GM12892 (cell line): ENCODE results near the gene PSMB5.

Source experiments
- POLR2A ChIP-seq: IDR thresholded peaks from 2 replicates; pipeline ENCODE4 v1.6.1; 2011; ENCODE audit warnings: low read depth, low read length, control low read depth
- POLR2AphosphoS5 ChIP-seq: IDR thresholded peaks from 2 replicates; pipeline ENCODE4 v1.6.1; 2011; ENCODE audit warnings: low read depth, low read length, control low read depth
- TAF1 ChIP-seq: IDR thresholded peaks from 2 replicates; pipeline ENCODE4 v1.6.1; 2011; ENCODE audit warnings: low read depth, mild to moderate bottlenecking, control low read depth, low read length, borderline replicate concordance

DNA sequence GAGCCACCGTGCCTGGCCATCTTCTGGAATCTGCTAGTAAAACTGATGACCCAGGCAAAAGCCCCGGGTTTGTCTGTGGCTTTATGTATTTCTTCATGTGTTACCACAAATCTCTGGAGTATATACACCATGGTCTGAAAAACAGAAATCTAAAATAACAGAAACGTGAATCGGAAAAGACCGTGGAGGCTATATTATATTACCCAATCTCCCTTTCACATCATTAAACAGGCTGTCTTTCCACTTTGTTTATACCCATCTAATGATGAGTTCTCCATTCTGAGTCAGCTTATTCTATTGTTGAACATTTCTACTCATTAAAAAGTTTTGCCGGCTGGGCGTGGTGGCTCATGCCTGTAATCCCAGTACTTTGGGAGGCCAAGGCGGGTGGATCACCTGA, 42.8 kb downstream of the PSMB5 start:
- TF ChIP-seq POLR2A (no peak), POLR2AphosphoS5 (no peak), TAF1 (no peak)
